K562 (cell line): ENCODE data around the gene GIT2. TPM values are rescaled to one million over a fixed set of nuclear protein-coding genes. Genes with fewer than 3 reads are reported as not detected.

Experiments used
- ARID3A ChIP-seq: IDR thresholded peaks from 2 replicates; pipeline ENCODE4 v1.6.1; 2012; ENCODE audit warnings: low read depth, low read length, improper control_type of control experiment, borderline replicate concordance
- GATAD2B ChIP-seq: fragments of 450-650 bp; IDR thresholded peaks from 2 replicates; pipeline ENCODE4 v1.6.1; 2017; ENCODE audit warnings: mild to moderate bottlenecking, borderline replicate concordance
- HDAC6 ChIP-seq: IDR thresholded peaks from 2 replicates; pipeline ENCODE4 v1.6.1; 2012; ENCODE audit warnings: low read depth, mild to moderate bottlenecking, control low read depth, inconsistent platforms, low read length, moderate library complexity
- MEIS2 ChIP-seq: fragments of 450-650 bp; IDR thresholded peaks from 2 replicates; pipeline ENCODE4 v1.6.1; 2014; ENCODE audit warnings: mild to moderate bottlenecking; ENCODE audit not compliant: partially characterized antibody
- PCBP1 ChIP-seq: fragments of 200-400 bp; formaldehyde crosslinking; IDR thresholded peaks from 2 replicates; pipeline ENCODE4 v1.6.1; 2018; ENCODE audit warnings: mild to moderate bottlenecking, low read depth, low read length; ENCODE audit not compliant: poor library complexity, severe bottlenecking
- PHTF2 ChIP-seq: fragments of 250-450 bp; sonication (Bioruptor Pico); IDR thresholded peaks from 2 replicates; pipeline ENCODE4 v1.5.0; 2021; ENCODE audit warnings: mild to moderate bottlenecking
- PURB ChIP-seq: sonication (generic); formaldehyde crosslinking; IDR thresholded peaks from 2 replicates; pipeline ENCODE4 v1.9.0; 2021; ENCODE audit warnings: low read depth, mild to moderate bottlenecking, missing genetic modification reagents
- SNIP1 ChIP-seq: fragments of 450-650 bp; IDR thresholded peaks from 2 replicates; pipeline ENCODE4 v1.7.1; 2017; ENCODE audit warnings: low read depth, mild to moderate bottlenecking
- STAT6 ChIP-seq: sonication (generic); formaldehyde crosslinking; IDR thresholded peaks from 2 replicates; pipeline ENCODE4 v1.8.1; 2023; ENCODE audit warnings: mild to moderate bottlenecking, missing genetic modification reagents
- XRCC4 ChIP-seq: IDR thresholded peaks from one replicate; pipeline ENCODE4 v1.6.1; 2011; ENCODE audit not compliant: insufficient read depth, insufficient read length; ENCODE audit errors: extremely low read depth
- ZNF143 ChIP-seq: sonication (generic); formaldehyde crosslinking; IDR thresholded peaks from 2 replicates; pipeline ENCODE4 v1.9.0; 2022; ENCODE audit warnings: mild to moderate bottlenecking, missing genetic modification reagents
- ZNF384 ChIP-seq: IDR thresholded peaks from 2 replicates; pipeline ENCODE4 v1.6.1; 2012; ENCODE audit warnings: low read depth, low read length, improper control_type of control experiment
- polyA plus RNA-seq, 8 experiments: library from polyadenylated mRNA; depleted of rRNA in 4 of 8; stranded (reverse) in 5 of 8; unstranded in 3 of 8; fragments of >200 nt; fragmentation: Nextera tagmentation in 2 of 8; fragmentation: Illumina TruSeq in 1 of 8; extraction: Ambion mirVana in 2 of 8; extraction: Trizol in 1 of 8; gene quantifications; 2 replicates each; pipeline versions ENCODE4 v1.2.1 to v1.2.3, GENCODE V29; 2011 to 2014; ENCODE audit warnings: inconsistent platforms in 1 of 8, missing spikeins in 1 of 8
- total RNA-seq, 7 experiments: library from RNA; depleted of rRNA in 6 of 7; stranded (reverse); fragments of >200 nt in 6 of 7; fragmentation: Illumina TruSeq in 2 of 7; extraction: Trizol in 2 of 7; gene quantifications; 2 replicates each; pipeline versions ENCODE4 v1.2.1 to v1.2.3, GENCODE V29; 2011 to 2021; ENCODE audit warnings: low replicate concordance in 1 of 7
- TF ChIP-seq, protein P1 (sequence below), 3 experiments: IDR thresholded peaks in 2 of 3; conservative IDR thresholded peaks in 1 of 3; 2 replicates each; pipeline ENCODE4 v1.5.1; 2011 to 2012; ENCODE audit warnings: low read length in 3 of 3, mild to moderate bottlenecking in 3 of 3, control low read depth in 2 of 3, improper control_type of control experiment in 1 of 3, inconsistent platforms in 1 of 3, low read depth in 1 of 3, mixed read lengths in 1 of 3, moderate library complexity in 1 of 3; ENCODE audit not compliant: insufficient read depth in 2 of 3

The GIT2 gene
- total and polyA plus RNA-seq, 9 of the 15 experiments (the other 6 are each of a cell fraction or from before 2014, with no cell fraction given): 4.0 to 30.4 (median 23.5) TPM

DNA sequence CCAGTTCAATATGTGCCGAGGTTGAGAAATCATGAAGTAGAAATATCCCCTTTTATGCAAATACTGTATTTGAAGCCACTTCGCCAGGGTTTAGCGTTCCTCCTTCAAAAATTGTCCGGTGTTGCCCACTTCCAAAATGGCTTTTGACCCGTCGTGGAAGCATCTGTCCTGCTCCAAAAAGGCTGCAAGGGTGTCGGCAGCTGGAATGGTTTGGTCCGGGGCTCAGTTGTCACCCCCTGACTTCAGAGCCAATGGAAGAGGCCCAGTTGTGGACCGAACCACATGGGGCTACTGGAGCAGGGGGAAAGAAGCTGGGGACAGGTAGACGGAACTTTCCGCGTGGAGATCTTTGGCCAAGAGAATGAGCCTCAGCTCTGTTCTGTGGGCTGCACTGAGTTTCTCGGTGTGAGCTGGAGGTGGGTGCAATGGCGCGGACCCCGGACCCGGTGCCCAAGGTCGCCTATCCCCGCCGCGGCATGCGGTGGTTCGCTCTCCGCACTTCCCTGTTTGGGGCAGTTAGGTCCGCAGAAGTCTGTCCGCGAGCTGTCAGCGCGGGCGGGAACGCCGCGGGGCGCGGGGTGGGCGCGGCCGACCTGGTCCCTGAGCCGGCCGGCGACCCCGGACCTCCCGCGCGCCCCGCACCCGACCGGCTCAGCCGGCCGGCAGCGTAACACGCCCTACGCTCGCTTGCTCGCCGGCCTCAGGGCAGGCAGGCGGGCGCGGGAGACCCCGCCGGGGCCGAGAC is 2.9 kb upstream of the GIT2 start, which contains the start of gene ANKRD13A (continued):
- TF ChIP-seq STAT6: no peak
- peak; percentile 42 for TF ChIP-seq PCBP1
- no peak; the same call in 1 of the 2 replicates for TF ChIP-seq ARID3A
- peak; percentile 93; the same call in 1 of the 2 replicates for TF ChIP-seq GATAD2B
- no peak for TF ChIP-seq ZNF143 (CRISPR knock-in tag)
- TF ChIP-seq, protein P1, sequence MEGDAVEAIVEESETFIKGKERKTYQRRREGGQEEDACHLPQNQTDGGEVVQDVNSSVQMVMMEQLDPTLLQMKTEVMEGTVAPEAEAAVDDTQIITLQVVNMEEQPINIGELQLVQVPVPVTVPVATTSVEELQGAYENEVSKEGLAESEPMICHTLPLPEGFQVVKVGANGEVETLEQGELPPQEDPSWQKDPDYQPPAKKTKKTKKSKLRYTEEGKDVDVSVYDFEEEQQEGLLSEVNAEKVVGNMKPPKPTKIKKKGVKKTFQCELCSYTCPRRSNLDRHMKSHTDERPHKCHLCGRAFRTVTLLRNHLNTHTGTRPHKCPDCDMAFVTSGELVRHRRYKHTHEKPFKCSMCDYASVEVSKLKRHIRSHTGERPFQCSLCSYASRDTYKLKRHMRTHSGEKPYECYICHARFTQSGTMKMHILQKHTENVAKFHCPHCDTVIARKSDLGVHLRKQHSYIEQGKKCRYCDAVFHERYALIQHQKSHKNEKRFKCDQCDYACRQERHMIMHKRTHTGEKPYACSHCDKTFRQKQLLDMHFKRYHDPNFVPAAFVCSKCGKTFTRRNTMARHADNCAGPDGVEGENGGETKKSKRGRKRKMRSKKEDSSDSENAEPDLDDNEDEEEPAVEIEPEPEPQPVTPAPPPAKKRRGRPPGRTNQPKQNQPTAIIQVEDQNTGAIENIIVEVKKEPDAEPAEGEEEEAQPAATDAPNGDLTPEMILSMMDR (IDR thresholded peaks at IDR 0.05 in 2 of 3, conservative IDR thresholded peaks at IDR 0.05 in 1 of 3; ENCODE audit: insufficient read depth in 2 of 3, low read depth in 1 of 3, low read length in 3 of 3): no peak
- TF ChIP-seq PHTF2 (CRISPR knock-in tag): no peak
- TF ChIP-seq MEIS2: peak; percentile 26
- TF ChIP-seq HDAC6: no peak
- no peak for TF ChIP-seq PURB (CRISPR knock-in tag)
- no peak for TF ChIP-seq ZNF384
- no peak for TF ChIP-seq XRCC4
- TF ChIP-seq SNIP1: no peak
